Hematopoietic multipotent progenitor cell treated with erythropoietin and hydrocortisone succinate and interleukin-3 and kit ligand, for 17 days (in vitro differentiated cells): ENCODE data around the gene ZDHHC24.
A peak's percentile ranks its signal among the peaks of the same experiment; 100 is the strongest.
"Not testable (repeated sequence)": the region's sequence is repeated elsewhere in the genome, so short reads cannot be mapped to it uniquely, and the experiment has no call there.

Experiments
- DNase-seq: peaks from one replicate; pipeline ENCODE4 v3.0.0-alpha.2; 2015; ENCODE audit warnings: low spot score

The ZDHHC24 gene

GRCh38 chr11:66544952-66545351, 896 bp downstream of the ZDHHC24 start:
- not testable (repeated sequence) for DNase-seq

- DNase-seq, result peak; percentile 27
Measured at GRCh38 chr11:66543263-66544107, 2.4 kb downstream of the ZDHHC24 start.

DNA sequence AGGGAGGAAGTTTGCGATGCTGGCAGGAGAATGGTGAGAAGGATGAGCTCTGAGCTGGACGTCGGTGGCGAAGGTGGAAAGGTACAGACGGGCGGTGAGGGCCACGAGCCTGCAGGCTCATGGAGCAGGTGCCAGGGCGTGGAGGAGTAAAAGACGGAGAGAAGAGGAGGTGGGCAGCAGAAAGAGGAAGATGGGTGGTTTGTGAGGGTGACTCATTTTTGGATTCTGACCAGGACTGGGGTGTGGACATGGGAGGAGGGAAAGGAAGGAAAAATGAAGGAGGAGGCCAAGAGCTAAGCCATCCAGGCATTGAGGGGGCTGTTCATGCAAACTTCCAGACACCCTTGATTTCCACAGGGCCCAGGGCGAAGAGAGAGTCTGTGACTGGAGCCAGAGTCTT, 3.5 kb downstream of the ZDHHC24 start:
- no peak for DNase-seq

DNA sequence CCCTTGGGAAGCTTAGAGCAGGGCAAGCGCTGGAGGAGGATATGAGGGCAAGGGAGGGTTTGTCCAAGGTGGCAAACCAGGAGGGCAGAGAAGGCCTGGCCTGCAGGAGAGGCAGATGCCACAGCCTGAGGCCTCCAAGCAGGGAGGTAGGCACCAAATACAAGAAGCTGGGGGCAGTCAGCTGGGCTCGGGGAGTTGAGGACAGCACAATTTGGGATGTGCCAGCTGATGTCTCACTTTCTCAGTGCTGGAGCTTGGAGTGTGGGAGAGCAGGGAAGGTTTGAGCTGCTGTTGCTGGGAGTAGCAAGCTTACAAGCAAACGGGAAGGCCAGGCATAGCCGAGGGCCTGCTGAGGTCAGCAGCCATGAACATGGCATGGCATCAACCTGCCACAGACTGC, 4.0 kb downstream of the ZDHHC24 start:
- DNase-seq, result no peak

DNA sequence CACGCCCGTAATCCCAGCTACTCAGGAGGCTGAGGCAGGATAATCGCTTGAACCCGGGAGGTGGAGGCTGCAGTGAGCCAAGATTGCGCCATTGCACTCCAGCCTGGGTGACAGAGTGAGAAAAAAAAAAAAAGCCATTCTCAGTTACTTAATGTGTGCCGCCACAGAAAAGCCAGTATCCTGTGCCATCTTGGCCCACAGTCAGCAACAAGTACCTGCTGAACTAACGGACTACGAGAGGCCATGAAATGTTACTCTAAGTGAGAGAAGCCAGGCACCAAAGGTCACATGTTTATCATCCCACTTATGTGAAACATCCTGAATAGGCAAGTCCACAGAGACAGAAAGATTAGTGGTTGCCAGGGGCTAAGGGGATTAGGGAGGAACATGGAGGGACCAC, 5.2 kb downstream of the ZDHHC24 start:
- not testable (repeated sequence) for DNase-seq

DNA sequence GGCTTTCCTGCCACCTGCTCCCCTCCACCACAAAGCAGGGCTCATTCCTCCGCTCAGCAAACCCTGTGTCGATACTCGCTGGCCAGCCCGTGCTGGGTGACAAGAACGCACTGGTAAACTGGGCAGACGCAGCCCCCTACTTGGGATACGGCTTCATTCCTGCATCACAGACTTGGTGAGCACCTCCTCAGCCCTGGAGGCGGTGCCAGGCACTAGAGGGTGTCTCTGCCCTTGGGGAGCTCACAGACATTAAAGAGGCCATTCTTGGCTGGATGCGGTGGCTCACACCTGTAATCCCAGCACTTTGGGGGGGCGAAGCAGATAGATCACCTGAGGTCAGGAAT, 6.0 kb downstream of the ZDHHC24 start:
- no peak for DNase-seq

GRCh38 chr11:66539170-66539869, 6.5 kb downstream of the ZDHHC24 start:
- no peak for DNase-seq

- DNase-seq, result no peak
Measured at GRCh38 chr11:66532784-66533183, 13.1 kb downstream of the ZDHHC24 start.

- DNase-seq, result no peak
Measured at GRCh38 chr11:66531841-66532240, 14.0 kb downstream of the ZDHHC24 start.

GRCh38 chr11:66530927-66531709, 14.7 kb downstream of the ZDHHC24 start:
- no peak for DNase-seq

GRCh38 chr11:66529655-66530054, 16.2 kb downstream of the ZDHHC24 start:
- DNase-seq, result no peak

- DNase-seq, result no peak
Measured at GRCh38 chr11:66529069-66529468, 16.8 kb downstream of the ZDHHC24 start.

DNA sequence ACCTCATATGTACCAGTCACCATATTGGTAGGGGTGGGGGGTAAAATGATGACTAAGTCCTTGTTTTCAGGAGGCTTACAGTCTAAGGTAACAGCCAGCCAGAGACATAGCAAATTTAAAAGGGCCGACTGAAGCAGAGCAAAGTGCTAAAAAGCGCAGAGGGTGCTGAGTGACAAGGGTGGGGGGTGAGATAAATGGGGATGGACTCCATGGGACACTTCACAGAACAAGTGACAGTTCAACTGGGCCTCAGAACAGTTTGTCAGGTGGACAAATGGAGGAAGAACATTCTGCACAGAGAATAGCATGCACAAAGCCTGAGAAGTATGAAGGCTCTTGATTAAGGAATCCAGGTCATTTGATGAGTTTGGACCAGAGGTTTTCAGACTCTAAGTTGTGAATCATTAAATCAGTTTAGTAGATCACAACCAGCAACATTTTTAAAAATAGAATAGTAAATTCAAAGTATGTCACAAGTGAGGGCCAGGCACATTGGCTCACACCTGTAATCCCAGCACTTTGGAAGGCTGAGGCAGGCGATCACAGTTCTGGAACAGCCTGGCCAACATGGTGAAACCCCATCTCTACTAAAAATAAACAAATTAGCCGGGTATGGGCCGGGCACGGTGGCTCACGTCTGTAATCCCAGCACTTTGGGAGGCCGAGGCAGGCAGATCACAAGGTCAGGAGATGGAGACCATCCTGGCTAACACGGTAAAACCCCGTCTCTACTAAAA, 21.4 kb downstream of the ZDHHC24 start:
- DNase-seq, result no peak

DNA sequence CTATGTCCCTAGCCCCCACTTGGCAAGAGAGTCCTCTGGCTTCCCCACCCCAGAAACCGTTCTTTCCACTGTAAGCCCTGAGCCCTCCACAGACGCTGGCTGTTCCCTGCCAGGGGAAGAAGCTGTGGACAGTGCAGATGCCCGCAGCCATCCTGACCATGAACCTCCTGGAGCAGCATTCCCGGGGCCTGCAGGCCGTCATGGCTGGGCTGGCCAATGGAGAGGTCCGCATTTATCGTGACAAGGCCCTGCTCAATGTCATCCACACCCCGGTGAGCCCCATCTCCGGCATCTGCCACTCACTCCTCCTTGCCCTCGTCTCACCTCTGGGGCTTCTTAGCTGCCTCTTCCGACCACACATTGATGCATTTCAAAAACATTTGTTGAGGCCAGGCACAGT, 22.2 kb downstream of the ZDHHC24 start:
- no peak for DNase-seq

GRCh38 chr11:66510990-66511339, 34.9 kb downstream of the ZDHHC24 start:
- DNase-seq, result no peak

GRCh38 chr11:66510271-66510989, 35.4 kb downstream of the ZDHHC24 start, which contains the start of gene BBS1:
BBS1 (plus strand) TSS chr11:66510635; CDS start chr11:66510660, 25 bp downstream.
- peak; percentile 88 for DNase-seq

DNA sequence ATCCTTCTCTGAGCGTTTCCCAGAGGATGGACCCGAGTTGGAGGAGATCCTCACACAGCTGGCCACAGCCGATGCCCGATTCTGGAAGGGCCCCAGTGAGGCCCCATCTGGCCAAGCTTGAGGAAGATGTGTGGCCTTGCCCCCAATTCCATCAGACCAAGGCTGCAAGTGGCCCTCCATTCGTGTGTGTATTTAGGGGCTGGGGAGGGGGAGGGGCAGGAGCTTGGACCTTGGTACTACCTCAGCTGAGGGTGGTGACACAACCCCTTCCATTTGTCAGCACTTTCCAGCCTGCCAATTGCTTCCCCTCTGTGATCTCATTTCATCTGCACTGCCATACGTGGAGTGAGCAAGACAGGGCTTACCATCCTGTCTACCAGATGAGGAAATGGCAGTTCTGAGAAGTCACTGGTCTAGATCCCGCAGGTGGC, 36.7 kb downstream of the ZDHHC24 start:
- no peak for DNase-seq

GRCh38 chr11:66505276-66505816, 40.5 kb downstream of the ZDHHC24 start:
- DNase-seq, result no peak

DNA sequence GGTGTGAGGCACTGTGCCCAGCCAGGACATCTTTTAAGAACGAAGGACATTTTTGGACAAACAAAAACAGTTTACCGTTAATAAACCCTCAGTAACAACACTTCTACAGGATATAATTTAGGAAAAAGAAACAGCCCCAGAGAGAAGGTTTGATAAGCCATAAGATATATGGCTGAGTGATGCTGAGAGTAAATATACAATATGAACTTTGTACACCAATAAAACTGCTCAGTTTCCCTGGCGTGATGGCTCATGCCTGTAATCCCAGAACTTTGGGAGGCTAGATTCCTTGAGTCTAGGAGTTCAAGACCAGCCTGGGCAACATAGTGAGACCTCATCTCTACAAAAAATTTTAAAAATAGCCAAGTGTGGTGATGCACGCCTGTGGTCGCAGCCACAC, 47.3 kb downstream of the ZDHHC24 start:
- no peak for DNase-seq

DNA sequence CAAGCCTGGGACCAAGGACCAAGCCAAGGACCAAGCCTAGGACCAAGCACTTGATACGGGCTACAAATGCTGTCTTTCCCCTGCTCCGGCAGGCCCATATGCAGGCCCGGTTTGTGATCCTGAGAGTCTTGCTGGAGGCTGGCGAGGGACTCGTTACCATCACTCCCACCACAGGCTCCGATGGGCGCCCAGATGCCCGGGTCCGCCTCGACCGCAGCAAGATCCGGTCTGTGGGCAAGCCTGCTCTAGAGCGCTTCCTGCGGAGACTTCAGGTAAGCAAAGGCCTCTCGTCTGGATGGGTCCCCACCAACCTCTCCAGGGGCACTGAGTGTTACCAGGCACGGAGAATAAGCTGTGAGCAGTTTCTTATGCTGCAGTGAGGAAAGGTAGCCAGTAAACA, 48.6 kb downstream of the ZDHHC24 start:
- no peak for DNase-seq

DNA sequence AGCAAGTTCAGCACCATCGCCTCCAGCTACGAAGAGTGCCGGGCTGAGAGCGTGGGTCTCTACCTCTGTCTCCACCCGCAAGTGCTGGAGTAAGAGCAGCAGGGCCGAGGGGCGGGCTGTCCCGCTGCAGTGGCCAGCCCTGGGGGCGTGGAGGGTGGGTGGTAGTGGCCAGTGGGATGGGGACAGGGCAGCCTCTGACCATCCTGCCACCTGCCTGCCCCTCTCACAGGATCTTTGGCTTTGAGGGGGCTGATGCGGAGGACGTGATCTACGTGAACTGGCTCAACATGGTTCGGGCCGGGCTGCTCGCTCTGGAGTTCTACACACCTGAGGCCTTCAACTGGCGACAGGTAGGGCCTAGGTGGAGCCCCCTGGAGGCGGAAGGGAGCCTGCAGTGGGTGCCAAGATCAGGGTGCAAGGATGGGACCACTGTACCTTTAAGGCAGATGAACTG, 50.4 kb downstream of the ZDHHC24 start:
- no peak for DNase-seq
